Stimulated activated CD4-positive, alpha-beta T cell treated with anti-CD3 and anti-CD28 coated beads, Interleukin-12 subunit alpha, Interleukin-12 subunit beta, amount 100 ng/mL, for 48 hours (primary cell): ENCODE measurements around the gene RYR2.
"Not testable (repeated sequence)": the region's sequence is repeated elsewhere in the genome, so short reads cannot be mapped to it uniquely, and the experiment has no call there.

ENCODE experiments used
- DNase-seq, 3 donors: peaks; one replicate each; pipeline ENCODE4 v3.0.0-alpha.2; 2020; ENCODE audit warnings: low read depth in 2 of 3, low spot score in 1 of 3

RYR2 gene

GRCh38 chr1:237763751-237764150 lies 721.8 kb downstream of the RYR2 start:
- no peak for DNase-seq

- no peak for DNase-seq
These were observed 727.9 kb downstream of the RYR2 start for GRCh38 chr1:237769916-237770315.

- DNase-seq: no peak
These were observed 730.0 kb downstream of the RYR2 start for GRCh38 chr1:237772009-237772408.

DNA sequence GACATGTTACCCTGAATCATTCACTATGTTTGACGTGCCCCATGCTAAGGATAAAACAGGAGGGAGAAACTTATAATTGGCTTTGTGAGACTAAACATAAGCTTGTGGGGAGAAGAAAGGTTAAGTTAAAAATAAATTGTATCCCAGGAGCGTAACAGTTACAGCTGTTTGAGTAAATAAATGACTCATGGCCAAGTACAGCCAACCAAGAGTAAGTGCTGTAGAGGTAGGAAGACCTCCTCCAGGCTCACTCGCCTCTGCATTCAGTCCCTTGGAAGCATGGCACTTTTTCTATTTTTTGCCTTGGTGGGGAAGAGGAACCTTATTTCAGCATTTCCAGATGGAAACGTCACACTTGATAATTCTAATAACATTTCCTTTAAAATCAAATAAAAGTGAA lies 732.3 kb downstream of the RYR2 start:
- no peak for DNase-seq

GRCh38 chr1:237779356-237779755 lies 737.4 kb downstream of the RYR2 start:
- DNase-seq: no peak

DNA sequence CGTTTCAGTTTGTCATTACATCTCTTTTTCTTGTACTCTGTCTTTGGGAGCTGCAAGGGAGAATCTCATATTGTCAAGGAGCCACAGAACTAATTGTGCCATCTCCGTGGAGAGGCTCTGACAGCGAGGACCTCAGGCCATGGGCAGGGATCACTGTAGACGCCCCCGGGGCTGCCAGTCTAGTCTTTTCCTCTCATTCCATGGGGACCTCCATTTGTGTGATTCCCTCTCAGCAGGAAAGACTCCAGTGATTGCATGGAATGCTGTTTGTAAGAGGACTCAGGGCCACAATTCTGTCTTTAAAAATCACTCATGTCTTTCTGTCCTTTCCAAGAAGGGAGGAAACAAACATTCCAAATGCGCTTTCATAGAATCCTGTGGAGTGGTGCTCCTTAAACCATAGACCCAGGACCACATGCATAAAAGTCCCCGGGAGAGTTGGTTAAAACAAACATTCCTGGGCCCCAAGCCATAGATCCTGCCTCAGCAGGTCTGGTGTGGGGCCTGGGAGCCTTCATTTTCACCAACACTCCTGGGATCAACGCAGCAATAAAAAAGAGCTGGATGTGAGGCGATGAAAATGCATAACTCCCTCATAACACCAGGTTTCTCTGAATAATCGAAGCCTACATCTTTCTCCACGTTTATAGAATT lies 744.2 kb downstream of the RYR2 start:
- no peak for DNase-seq

DNA sequence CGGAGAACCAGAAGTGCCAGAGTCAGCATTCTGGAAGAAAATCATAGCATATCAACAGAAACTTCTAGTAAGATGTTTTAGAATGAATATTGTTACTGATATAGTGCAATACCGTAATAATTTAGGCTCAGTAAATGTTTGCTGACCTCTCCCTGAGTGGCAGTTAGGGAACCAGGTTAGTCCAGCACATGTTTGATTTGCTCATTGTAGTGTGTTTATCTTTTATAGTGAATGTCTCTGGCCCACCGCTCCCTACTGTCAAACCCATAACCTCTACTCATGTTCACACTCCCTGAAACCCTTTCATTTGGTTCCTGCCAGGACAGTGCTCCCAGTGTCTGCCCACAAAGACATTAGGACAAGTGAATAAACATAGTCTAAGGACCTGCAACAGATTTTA lies 746.1 kb downstream of the RYR2 start:
- DNase-seq: no peak

DNA sequence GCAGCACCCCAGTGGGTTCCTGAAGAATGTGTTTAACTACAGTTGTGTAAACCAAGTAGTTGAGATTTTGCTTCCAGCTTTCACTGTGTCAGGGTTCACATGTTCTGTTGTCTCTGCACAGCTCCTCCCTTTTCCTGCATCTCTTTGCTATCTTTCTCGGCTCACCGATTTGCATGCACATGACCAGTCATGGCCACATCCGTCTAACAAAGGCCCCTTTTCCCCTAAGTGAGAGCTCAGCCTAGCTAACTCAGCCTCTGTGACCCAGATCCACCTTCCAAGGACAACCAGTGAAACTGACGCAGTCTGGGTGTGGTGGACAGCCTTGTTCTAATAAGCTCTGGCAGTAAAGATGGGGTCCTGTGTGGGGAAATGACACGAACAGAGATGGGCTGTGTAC lies 747.6 kb downstream of the RYR2 start:
- no peak for DNase-seq

DNA sequence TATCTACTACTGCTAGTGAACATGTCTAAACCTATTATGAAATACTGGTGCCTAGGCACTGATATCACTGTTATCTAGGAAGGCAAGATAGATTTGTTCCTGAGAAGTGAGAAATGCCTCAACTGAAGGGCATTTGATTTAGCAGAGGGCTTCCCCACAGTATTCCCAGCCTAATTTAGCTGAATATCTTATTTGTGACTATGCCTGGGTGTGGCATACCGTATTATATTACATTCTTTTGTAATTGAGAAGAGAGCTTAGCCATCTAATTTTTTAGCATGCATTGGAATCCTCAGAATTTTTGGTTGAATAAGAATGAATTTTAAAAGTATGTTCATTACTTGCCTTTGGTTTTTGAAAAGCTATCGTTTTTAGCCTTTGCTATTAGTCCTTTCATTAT lies 749.6 kb downstream of the RYR2 start:
- DNase-seq: no peak

GRCh38 chr1:237792149-237792548 lies 750.2 kb downstream of the RYR2 start:
- DNase-seq: no peak

DNA sequence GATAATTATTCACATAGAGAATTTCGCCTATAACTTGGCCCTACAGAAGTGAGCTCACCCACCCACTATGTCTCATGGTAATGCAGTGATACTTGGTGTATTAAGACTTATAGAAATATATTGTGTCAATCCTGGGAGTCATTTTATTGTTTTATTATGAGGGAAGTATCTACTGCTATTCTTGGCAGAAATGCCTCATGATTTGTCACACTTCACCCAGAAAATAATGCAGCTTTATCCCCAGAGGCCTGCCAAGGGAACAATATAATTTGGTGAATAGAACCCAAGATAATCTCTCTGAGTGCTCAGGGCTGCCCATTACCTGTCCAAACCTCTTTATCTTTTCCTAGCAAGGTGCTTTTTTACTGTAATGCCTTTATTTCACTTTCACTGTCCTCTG lies 750.7 kb downstream of the RYR2 start:
- no peak for DNase-seq

GRCh38 chr1:237794071-237794470 lies 752.1 kb downstream of the RYR2 start:
- DNase-seq: no peak

DNA sequence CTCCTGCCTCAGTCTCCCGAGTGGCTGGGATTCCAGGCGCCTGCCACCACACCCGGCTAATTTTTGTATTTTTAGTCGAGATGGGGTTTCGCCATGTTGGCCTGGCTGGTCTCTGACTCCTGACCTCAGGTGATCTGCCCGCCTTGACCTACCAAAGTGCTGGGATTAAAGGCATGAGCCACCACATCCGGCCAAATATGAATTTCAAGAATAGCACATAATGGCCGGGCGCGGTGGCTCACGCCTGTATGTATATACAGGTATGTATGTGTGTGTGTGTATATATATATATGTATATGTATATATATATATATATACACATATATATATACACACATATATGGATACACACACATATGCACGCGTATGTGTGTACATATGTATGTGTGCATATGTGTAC lies 753.6 kb downstream of the RYR2 start:
- no peak for DNase-seq

DNA sequence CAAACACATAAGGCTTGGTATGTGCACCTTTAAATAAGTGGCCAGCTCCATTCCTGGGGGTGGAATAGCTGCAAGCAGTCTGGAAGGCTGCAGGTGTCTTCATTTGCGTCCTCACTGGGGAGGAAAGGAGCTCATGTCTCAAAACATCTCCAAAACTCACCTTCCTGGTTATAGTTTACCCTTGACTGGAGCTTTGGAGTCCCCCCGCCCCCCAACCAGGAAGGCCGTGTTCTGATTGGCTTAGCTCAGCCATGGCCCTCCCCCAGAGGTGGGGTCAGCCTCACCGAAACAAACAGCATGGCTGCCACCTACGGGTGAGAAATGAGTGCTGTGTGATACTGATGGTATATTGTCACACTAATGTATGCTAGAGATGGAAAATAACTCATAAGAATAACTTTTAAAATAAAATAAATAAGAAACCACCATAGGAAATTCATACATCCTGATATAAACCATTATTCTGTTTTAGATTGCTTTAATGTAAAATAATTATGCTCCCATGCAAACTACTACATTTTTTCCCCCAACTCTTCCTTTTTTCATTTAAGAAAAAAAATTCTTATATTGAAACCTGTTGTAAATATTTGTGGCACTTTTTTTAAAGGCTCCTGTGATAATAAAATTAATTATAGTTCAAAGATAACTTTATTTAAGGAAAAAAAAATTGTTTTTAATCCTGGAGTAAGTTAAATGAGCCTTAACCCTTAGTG lies 757.9 kb downstream of the RYR2 start:
- DNase-seq: peak; percentile 0 to 26 (median 20)

DNA sequence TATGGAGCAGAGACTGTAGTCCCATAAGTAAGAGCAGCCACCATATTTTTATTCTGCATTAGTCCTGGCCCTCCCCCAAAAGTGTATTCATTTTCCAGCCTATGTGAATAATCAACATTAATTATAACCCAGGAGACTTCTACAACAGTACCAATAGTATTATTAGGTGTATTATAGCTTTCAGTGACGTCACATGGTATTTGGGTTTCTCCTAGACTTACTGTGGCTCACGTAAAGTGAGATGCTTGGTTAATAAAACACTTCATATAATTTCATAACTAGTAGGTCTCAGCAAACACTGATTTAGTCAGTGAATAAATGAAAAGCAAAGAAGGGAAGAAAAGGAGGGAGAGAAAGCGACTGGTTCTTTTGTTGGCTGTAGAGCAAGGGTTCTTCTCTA lies 762.5 kb downstream of the RYR2 start:
- DNase-seq: no peak

DNA sequence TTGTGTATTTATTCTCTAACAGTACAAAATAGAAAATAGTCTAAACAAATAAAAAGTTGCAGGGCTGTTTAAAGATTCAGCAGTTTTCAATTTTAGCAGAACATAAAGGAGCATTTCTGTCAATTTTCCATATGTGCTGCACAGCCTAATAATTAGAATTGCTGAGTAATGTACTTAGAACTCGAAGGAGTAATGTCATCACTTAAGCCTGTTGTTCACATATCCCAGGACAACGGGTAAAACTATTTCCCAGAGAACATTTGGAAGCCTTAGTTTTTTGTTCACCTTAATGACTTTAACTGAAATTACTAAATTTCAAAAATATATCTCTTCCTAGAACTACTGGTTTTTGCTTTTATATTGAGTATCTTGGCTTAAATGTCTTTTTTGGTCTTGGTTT lies 767.1 kb downstream of the RYR2 start:
- DNase-seq: no peak

DNA sequence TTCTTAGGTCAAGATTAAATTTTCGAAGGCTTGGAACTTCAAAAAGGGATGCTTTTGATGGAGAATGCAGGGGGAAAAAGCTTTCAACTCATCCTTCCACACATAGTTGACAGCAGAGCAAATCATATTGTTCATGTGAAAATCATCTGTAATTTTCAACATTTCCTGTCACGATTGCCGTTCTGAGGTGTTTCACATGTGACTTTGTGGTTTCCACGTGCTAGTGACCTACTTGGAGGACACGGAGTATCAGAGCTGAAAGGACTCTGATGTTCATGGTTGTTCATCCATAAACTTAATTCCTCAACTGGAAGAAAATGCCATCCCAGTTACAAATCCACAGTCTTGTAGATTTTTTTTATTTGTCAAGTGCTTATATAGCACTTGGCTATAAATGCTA lies 769.6 kb downstream of the RYR2 start:
- no peak for DNase-seq

DNA sequence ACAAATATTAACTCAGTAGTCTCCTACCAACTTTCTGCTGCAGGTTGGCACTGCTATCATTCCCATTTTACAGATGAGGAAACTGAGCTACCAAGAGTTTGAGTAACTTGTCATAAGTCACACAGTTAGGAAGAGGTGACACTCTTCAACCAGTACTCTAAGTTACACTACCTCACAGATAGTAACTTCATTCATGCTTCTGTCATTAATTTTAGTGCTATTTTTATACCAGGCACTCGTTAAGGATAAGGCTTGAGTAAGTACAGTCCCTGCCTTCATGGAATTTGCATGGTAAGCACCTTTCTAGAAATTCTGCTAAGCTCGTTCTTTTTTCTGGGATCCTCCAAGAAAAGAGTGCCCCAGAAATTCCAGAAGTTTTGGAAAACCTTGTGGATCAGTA lies 770.1 kb downstream of the RYR2 start:
- no peak for DNase-seq

DNA sequence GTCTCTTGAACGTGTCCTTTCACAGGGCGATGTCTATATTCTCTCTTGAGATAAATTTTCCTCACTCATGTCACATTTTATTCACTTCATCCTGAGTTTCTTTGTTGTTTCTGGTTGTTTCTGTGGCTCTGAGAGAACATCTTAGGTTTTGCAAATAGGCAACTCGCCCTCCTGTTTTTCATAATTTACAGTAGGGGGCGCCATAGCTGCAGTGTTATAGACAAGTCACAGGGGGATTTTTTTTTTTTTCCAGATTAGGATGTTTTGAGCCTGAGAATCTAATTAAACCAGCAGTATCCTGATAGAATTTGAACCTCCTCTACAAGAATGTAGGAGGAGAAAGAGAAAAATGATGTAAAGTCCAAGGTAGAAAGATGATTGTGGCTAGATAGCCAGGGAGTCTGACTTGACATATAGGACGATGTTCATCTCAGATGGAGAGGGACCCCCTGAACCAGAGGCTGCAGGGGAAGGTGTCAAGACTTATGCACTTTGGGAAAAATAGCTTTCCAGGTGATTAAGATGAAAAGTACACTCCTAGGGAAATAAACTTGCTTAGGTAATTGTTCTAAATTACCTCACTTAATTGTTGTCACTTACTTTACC lies 772.4 kb downstream of the RYR2 start:
- DNase-seq: no peak

- DNase-seq: no peak
These were observed 775.3 kb downstream of the RYR2 start for GRCh38 chr1:237817277-237817676.

DNA sequence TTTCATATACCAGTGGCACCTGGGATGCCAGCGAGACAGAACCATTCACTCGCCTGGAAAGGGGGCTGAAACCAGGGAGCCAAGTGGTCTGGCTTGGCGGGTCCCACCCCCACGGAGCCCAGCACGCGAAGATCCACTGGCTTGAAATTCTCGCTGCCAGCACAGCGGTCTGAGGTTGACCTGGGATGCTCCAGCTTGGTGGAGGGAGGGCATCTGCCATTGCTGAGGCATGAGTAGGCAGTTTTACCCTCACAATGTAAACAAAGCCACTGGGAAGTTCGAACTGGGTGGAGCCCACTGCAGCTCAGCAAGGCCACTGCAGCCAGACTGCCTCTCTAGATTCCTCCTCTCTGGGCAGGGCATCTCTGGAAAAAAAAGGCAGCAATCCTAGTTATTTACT lies 778.6 kb downstream of the RYR2 start:
- not testable (repeated sequence) for DNase-seq

- DNase-seq: no peak
These were observed 790.9 kb downstream of the RYR2 start for GRCh38 chr1:237832858-237833257.

DNA sequence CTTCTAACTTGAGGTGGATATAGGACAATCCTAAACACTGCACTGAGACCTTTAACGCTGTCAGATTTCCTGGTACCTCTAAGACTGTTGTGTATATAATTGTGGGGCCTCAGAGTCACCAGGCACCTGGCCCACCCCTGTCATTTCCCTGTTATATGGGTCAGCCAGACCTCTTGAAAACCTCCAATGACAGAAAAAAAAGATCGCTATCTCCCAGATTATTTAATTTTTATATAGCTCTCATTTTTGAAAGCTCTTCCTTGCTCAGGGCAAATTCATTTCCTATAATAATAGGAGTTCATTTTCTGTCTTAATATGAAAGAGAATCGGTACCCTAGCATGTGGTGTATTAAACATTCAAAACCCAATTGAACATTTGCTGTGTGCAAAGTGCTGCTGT lies 792.1 kb downstream of the RYR2 start:
- DNase-seq: no peak
